HG02970 (cell line): ENCODE data around the gene POLR1H.
A peak's percentile ranks its signal among the peaks of the same experiment; 100 is the strongest.

ENCODE experiments used
- ATAC-seq: cut with Tn5 transposase; IDR thresholded peaks from one replicate; pipeline ENCODE4 v1.9.1; 2021; ENCODE audit warnings: mild to moderate bottlenecking, moderate library complexity, moderate number of reproducible peaks; ENCODE audit not compliant: unreplicated experiment, low FRiP score

Gene POLR1H

GRCh38 chr6:30060606-30061091, 416 bp upstream of the POLR1H start:
- ATAC-seq: no peak

GRCh38 chr6:30061858-30062458, 893 bp downstream of the POLR1H start:
- ATAC-seq: no peak

DNA sequence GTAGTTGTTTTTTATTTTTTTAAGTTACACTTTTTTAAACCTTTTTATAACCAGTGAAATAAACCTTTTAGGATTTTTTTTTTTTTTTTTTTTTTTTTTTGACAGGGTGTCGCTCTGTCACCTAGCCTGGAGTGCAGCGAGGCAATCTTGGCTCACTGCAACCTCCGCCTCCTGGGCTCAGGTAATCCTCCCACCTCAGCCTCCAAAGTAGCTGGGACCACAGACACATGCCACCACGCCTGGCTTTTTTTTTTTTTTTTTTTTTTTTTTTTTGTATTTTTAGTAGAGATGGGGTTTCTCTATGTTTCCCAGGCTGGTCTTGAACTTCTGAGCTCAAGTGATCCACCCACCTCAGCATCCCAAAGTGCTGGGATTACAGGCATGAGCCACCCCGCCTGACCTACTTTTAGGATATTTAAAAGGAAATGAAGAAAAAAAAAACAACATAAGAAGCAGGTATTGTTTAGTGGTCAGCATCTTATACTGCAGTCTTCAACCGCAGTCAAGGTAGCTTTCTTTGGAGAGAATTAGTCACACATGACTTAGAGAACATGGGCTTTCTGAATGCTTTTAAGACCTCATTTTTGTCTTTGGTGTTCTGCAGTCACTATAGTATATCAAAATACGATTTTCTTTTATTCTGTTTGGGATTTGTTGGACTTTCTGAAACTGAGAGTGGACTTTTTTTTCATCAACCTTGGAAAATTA, 1.6 kb downstream of the POLR1H start:
- ATAC-seq: no peak

- ATAC-seq: no peak
Measured at GRCh38 chr6:30063315-30063714, 2.2 kb downstream of the POLR1H start.

- ATAC-seq: no peak
Measured at GRCh38 chr6:30066082-30066481, 5.0 kb downstream of the POLR1H start.

DNA sequence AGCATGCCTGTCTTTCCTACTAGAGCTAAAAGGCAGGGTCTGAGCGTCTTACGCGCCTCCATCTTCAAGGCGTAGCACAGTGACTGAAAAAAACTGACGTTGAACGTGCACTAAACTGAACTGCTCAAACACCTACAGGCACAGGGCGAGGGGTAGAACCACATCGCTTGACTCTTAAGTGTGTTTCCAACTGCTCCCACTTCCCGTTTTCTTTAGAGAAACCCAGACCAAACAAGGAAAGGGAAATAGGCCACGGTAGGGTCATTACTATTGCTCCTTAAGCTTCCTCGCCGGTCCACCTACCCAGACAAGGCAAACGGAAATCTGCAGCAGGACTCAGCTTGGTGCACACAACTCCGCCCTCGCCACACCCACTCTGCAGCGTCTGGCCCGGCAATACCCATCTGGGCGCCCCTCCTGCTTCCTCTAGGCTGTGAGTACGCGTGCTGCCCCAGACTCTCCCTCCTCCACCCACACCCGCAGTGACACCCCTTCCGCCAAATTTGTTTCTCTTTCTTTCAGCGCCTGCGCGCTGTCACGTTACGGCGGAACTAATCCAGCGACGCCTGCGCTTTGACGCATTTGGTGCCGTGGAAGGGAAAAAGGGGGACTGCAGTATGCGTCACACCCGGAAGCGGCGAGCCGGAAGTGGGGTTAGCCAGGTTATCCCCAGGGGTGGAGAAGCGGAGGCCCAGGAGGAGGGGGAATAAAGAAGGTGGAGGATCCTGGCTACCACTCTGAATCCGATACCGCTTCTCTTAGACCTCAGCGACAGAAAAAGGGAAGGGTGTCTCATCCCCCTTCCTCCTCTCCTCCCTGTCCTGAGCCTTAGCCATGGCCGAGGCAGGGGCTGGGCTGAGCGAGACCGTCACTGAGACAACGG, 5.8 kb downstream of the POLR1H start, which contains the start of gene PPP1R11:
Gene PPP1R11, plus strand, starts transcription at position 622 of the 883 bp plus-strand sequence. Its CDS starts 213 bp downstream, at position 835.
- peak; percentile 94 for ATAC-seq

- no peak for ATAC-seq
Measured at GRCh38 chr6:30067460-30068139, 6.5 kb downstream of the POLR1H start.

GRCh38 chr6:30071081-30071818, 10.2 kb downstream of the POLR1H start:
- no peak for ATAC-seq

- no peak for ATAC-seq
Measured at GRCh38 chr6:30071858-30072257, 10.8 kb downstream of the POLR1H start.

DNA sequence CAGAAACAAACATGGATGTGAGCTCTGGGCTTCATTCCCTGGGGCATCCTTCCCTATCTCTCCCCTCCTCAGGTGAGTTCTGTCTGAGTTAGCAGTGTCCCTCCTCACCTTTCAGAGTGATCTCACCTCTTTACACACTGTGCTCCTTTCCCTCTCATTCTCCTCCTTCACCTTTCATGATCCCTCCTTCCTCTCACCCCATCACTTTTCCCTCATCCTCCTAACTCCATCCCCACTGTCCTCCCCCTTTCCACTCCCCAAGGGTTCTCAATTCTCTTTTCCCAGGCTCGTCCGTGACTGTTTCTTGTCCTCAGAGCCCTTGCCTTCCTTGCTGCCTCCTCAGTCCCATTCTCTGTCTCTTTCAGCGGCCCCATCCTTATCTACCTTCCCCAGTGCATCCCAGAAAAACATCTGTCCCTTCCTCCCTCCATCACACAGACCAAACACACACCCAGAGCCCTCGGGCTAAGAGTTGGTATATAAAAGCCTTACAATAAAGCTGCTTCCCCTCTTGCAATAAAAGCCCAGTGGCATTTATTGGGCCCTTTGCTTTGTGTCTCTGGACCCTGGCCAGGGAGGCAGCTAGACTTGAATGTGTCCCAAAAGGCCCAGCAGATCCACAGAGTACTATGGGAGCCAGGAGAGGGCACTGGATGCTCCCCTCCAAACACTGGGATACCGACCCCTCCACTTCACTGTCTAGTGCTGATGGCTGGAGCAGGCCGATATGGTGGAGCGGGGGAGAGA, 12.6 kb downstream of the POLR1H start:
- no peak for ATAC-seq

GRCh38 chr6:30074331-30075093, 13.4 kb downstream of the POLR1H start:
- no peak for ATAC-seq

GRCh38 chr6:30075094-30075789, 14.2 kb downstream of the POLR1H start, which contains the start of gene RNF39:
Gene RNF39, minus strand, starts transcription at chr6:30075769. Its CDS starts 184 bp downstream, at chr6:30075585.
- ATAC-seq: no peak

GRCh38 chr6:30075790-30076732, 15.0 kb downstream of the POLR1H start:
- no peak for ATAC-seq

DNA sequence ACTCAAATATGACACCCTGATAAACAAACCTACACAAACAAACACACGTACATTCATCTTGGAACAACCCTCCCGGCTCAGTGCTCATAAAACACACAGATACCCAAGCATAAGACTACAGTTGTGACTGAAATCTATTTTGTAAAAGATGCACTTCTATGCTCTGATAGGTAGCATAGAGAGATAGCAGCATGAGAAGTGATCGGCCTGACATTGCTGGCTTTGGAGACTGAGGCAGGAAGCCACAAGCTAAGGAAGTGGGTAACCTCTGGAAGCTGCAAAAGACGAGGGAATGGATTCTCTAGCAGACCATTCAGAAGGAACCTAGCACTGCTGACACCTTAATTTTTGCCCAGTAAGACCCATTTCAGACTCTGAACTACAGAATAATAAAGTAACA, 16.2 kb downstream of the POLR1H start:
- ATAC-seq: no peak

DNA sequence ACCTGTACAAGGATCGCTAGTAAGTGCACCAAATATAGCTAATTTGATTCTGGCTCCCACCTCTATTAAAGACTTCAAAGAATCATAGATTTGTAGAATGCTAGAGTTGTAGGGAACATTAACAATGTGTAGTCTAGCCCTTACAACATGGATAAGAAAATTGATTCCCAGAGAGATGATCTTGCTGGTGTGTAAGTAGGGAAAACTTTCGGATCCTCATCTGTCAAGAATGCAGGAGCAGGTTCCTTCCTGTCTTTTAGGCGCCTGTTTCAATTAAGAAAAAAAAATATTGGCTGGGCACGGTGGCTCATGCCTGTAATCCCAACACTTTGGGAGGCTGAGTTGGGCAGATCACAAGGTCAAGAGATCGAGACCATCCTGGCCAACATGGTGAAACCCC, 26.8 kb downstream of the POLR1H start:
- ATAC-seq: no peak

- no peak for ATAC-seq
Measured at GRCh38 chr6:30091577-30092381, 30.7 kb downstream of the POLR1H start.
